ENCODE data around the gene CYB561D2.

- TF ChIP-seq EZH2phosphoT487 (IDR thresholded peaks at IDR 0.05; ENCODE audit: low read length): no peak
- no peak for TF ChIP-seq CTCF (IDR thresholded peaks at IDR 0.05; ENCODE audit: low read length)
- no peak for TF ChIP-seq EZH2 (optimal IDR thresholded peaks at IDR 0.05; ENCODE audit: low read depth, low read length)
Measured at GRCh38 chr3:50364573-50365079, 14.0 kb downstream of the CYB561D2 start.

Measured in MM.1S (cell line).